GM19467 (cell line): ENCODE measurements around the gene SERTM2.

ENCODE experiments used
- ATAC-seq: cut with Tn5 transposase; IDR thresholded peaks from one replicate; pipeline ENCODE4 v1.9.1; 2021; ENCODE audit warnings: mild to moderate bottlenecking, moderate library complexity; ENCODE audit not compliant: unreplicated experiment

The SERTM2 gene

DNA sequence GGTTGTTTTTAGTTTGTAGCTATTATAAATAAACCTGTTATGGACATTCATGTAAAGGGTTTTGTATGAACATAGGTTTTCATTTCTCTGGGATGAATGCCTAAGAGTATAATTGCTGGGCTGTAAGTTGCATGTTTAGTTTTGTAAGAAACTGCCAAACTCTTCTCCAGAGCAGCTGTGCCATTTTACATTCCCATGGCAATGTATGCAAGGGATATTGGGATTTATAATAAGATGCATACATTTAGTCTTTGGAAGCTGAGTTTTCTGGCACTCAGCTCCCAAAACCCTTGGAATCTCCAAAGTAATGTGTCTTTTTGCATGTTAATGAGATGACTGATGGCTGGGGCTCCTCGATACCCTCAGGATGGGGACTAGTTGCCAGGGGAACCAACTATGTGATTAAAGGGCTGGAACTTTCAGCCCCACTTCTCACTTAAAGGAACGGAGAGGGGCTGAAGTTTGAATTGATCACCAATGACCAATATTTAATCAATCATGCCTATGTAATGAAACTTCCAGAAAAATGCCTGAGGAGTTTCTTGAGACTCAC lies 44.0 kb downstream of the SERTM2 start:
- ATAC-seq, result no peak

DNA sequence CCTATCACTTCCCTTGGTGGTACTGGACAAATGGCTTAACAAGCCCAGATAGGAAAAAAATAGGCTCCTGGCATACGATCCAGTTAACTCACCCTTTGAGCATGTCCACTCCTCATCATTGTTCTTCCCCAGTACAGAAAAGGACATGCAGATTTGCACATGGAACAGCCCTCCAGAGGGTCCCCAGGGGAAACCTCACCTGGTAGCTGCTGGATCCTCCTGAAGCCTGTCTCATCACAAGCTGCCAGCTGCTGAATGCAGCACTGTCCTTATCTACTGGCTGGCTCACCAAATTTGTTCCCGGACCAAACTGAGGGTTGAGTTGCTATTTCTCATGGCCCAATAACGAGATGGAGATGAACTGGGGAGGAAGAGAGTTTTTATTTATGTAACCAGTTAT lies 49.4 kb downstream of the SERTM2 start:
- ATAC-seq, result no peak

- no peak for ATAC-seq
Measured at GRCh38 chrX:111561851-111562250, 50.4 kb downstream of the SERTM2 start.

DNA sequence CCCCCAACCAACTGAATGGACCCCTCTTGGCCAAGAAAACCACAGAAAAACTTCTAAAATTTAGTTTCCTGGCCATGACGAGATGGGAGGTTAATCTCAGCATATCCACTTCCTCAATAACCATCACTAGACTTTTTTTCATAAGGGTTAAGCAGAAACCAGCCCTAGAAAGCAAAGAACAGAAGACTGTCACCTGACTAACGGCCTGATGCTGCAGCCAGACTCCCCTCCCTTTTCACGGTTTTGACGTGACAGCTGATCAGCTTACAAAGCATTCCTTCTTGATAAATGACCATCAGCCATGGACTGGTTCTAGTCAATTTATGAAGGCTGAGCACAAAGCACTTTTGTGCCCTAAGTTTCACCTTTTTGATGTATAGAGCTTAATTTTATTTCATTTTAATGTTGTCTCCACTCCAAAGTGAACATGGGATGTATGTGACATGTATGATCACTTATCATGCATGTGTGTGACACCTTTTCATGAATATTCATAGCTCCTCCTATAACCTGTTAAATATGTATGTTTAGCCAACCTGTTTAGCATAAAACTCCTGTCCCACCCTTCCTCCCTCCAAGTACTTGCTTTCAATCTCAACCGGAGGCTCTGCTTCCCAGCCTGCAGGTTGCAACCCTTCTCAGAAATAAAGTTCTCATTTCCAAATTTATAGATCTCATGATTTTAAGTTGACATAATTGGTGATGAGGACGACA lies 56.3 kb downstream of the SERTM2 start:
- ATAC-seq, result no peak

DNA sequence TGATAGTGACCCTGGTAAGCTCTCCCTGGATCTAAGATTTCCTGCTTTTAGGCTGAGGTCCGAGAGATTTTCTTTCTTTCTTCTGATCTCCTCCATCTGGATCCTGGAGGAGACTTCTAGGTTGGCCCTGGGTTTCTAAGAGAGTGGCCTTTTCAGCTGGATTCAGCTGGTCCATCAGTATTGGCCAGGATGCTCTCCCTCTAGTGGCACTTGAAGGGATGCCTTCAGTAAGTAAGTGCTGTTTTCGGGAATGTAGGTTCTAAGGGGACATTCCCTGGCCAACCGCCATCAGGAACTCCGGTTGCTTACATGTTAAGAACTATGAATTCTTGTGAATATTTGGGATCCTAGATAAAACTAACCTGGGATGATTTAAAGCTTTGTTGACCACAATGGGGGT lies 56.9 kb downstream of the SERTM2 start:
- ATAC-seq, result no peak

GRCh38 chrX:111568817-111569216 lies 57.4 kb downstream of the SERTM2 start:
- no peak for ATAC-seq
